Breast epithelium (tissue), 4 donors: Measurements from ENCODE around the gene PLA2G7. TPM values are rescaled to one million over a fixed set of nuclear protein-coding genes. Genes with fewer than 3 reads are reported as not detected.

ENCODE experiments used
- DNase-seq, 2 donors: peaks; one replicate each; pipeline ENCODE4 v3.0.0-alpha.2; 2019; ENCODE audit warnings: low spot score in 2 of 2
- H3K27ac ChIP-seq, 2 donors: fragments of 200-600 bp; sonication (generic) in 1 of 2; one replicate each; pipeline ENCODE4 v1.5.1; 2016 to 2019; ENCODE audit warnings: mild to moderate bottlenecking in 1 of 2
- H3K27me3 ChIP-seq, 2 donors: fragments of 200-600 bp; sonication (generic) in 1 of 2; one replicate each; pipeline versions ENCODE4 v1.5.1 to v1.6.0; 2017 to 2019; ENCODE audit warnings: control low read depth in 1 of 2, mild to moderate bottlenecking in 1 of 2
- H3K36me3 ChIP-seq: fragments of 200-600 bp; one replicate; pipeline ENCODE4 v1.5.1; 2019
- H3K4me1 ChIP-seq, 2 donors: fragments of 200-600 bp; sonication (generic); one replicate each; pipeline ENCODE4 v1.5.1; 2016 to 2019; ENCODE audit warnings: control low read depth in 1 of 2
- H3K4me3 ChIP-seq, 3 donors: fragments of 200-600 bp; sonication (generic); 1 replicate in 2 of 3; 2 replicates in 1 of 3; pipeline ENCODE4 v1.5.1; 2016 to 2019; ENCODE audit warnings: mild to moderate bottlenecking in 3 of 3, moderate library complexity in 2 of 3
- H3K9me3 ChIP-seq, 2 donors: fragments of 200-600 bp; sonication (generic) in 1 of 2; one replicate each; pipeline ENCODE4 v1.5.1; 2016 to 2019; ENCODE audit warnings: control low read depth in 1 of 2
- POLR2A ChIP-seq: fragments of 450-650 bp; IDR thresholded peaks from one replicate; pipeline ENCODE4 v1.6.1; 2016; ENCODE audit warnings: antibody characterized with exemption, mild to moderate bottlenecking, moderate library complexity
- POLR2AphosphoS5 ChIP-seq, 3 donors: sonication (generic); formaldehyde crosslinking; IDR thresholded peaks; one replicate each; pipeline ENCODE4 v1.6.1; 2017; ENCODE audit warnings: antibody characterized with exemption in 3 of 3
- intact Hi-C: fragments of 100-400 bp; cut with DNase I; formaldehyde crosslinking; loops from one replicate; pipeline ENCODE4 v1.15.1; 2023; ENCODE audit warnings: low total_unique reads
- total RNA-seq, 3 donors: library from RNA; depleted of rRNA; stranded (reverse); fragments of >200 nt; gene quantifications; one replicate each; pipeline ENCODE4 v1.1.0, GENCODE V29; 2016
- TF ChIP-seq, protein P1 (sequence below), 3 donors: fragments of 450-650 bp; IDR thresholded peaks; one replicate each; pipeline ENCODE4 v1.5.1; 2016 to 2017; ENCODE audit warnings: antibody characterized with exemption in 3 of 3, mild to moderate bottlenecking in 3 of 3, moderate library complexity in 3 of 3

PLA2G7 gene
- total RNA-seq, 3 donors from 2014 or later, result 0.98 to 7.2 (median 1.3) TPM

DNA sequence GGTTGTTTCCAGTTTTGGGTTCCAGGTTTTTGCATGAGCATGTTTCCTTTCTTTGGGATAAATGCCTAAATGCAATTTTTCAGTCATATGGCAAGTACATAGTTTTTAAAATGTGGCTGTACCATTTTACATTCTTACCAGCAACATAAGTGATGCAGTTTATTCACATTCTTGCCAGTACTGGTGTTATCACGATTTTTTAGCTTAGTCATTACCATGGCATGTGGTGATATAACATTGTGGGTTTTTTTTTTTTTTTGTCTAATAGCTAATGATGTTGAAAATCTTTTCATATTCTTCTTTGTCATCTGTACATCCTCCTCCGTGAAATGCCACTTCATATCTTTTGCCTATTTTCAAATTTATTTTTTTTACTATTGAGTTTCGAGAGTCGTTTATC is 50.4 kb downstream of the PLA2G7 start:
- H3K9me3 ChIP-seq, result peaks cover 0 to 5% of the 10 kb centered on the region in 2 donors
- no peaks in the 10 kb centered on the region for H3K4me1 ChIP-seq
- no peak for DNase-seq
- no peaks in the 10 kb centered on the region for H3K27me3 ChIP-seq
- TF ChIP-seq POLR2A, result no peak
- TF ChIP-seq, protein P1, sequence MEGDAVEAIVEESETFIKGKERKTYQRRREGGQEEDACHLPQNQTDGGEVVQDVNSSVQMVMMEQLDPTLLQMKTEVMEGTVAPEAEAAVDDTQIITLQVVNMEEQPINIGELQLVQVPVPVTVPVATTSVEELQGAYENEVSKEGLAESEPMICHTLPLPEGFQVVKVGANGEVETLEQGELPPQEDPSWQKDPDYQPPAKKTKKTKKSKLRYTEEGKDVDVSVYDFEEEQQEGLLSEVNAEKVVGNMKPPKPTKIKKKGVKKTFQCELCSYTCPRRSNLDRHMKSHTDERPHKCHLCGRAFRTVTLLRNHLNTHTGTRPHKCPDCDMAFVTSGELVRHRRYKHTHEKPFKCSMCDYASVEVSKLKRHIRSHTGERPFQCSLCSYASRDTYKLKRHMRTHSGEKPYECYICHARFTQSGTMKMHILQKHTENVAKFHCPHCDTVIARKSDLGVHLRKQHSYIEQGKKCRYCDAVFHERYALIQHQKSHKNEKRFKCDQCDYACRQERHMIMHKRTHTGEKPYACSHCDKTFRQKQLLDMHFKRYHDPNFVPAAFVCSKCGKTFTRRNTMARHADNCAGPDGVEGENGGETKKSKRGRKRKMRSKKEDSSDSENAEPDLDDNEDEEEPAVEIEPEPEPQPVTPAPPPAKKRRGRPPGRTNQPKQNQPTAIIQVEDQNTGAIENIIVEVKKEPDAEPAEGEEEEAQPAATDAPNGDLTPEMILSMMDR (IDR thresholded peaks at IDR 0.05), result no peak
- no peak for TF ChIP-seq POLR2AphosphoS5 (IDR thresholded peaks at IDR 0.05)
- no peaks in the 10 kb centered on the region for H3K36me3 ChIP-seq
- H3K27ac ChIP-seq, result no peak overlapping the region
- intact Hi-C loops, result no loop called here
- H3K4me3 ChIP-seq, result no peak overlapping the region

DNA sequence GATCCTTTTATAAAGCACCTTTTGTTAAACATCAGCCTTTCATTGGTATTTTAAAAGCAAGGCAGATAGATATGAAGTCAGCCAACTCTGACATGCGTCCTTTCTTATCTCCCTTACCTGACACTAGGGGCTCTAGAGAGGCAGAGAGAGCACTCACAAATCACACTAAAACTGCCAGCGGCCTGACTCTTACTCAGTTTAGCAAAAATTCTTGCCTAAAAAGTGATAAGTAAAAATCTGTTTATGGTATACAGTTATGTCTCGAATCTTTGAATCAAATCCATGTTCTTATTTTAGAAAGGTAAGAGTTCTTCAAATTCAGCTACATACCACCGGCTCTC is 57.9 kb downstream of the PLA2G7 start:
- no peaks in the 10 kb centered on the region for H3K36me3 ChIP-seq
- no peaks in the 10 kb centered on the region for H3K4me1 ChIP-seq
- H3K27ac ChIP-seq, result no peak overlapping the region
- intact Hi-C loops, result no loop called here
- H3K4me3 ChIP-seq, result no peak overlapping the region
- DNase-seq, result no peak
- no peak for TF ChIP-seq POLR2AphosphoS5 (IDR thresholded peaks at IDR 0.05)
- no peak for TF ChIP-seq POLR2A
- TF ChIP-seq, protein P1 (IDR thresholded peaks at IDR 0.05), result no peak
- no peaks in the 10 kb centered on the region for H3K27me3 ChIP-seq
- H3K9me3 ChIP-seq, result no peaks in the 10 kb centered on the region

DNA sequence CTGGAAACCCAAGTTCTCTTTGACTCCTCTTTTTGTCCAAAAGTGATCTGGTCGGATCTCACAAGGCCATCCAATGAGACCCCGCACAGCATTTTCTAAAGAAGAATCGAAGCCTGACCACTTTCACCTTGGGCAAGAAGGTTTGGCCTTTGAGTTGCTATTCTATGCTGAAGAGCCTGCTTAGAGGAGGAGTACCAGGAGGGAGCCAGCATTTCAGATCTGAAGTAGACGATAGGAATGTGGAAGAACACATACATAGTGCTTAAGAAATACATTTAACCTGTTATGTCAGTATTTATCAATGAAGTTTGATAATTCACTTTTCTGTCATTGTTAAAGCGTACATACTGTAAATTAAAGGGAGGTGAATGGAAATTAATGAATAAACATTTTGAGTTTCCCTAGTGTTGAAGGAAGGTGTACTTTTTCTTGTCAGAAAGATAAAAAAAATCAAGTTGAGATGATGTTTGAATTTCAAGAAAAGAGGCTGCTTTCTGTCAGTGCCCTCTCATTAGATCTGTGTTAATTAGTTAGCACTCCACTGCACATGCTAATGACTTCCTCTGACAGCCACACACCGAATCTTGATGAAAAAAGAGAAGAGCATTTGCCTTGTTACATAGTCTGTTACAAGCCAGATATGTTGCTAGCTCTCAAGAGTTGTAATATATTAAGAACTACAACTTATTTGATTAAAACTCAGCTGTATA is 58.4 kb downstream of the PLA2G7 start:
- no peak overlapping the region for H3K4me3 ChIP-seq
- no peaks in the 10 kb centered on the region for H3K4me1 ChIP-seq
- no peak for TF ChIP-seq POLR2AphosphoS5 (IDR thresholded peaks at IDR 0.05)
- TF ChIP-seq POLR2A, result no peak
- TF ChIP-seq, protein P1 (IDR thresholded peaks at IDR 0.05), result no peak
- intact Hi-C loops, result no loop called here
- H3K27ac ChIP-seq, result no peak overlapping the region
- no peaks in the 10 kb centered on the region for H3K27me3 ChIP-seq
- no peaks in the 10 kb centered on the region for H3K9me3 ChIP-seq
- no peaks in the 10 kb centered on the region for H3K36me3 ChIP-seq
- DNase-seq, result no peak

DNA sequence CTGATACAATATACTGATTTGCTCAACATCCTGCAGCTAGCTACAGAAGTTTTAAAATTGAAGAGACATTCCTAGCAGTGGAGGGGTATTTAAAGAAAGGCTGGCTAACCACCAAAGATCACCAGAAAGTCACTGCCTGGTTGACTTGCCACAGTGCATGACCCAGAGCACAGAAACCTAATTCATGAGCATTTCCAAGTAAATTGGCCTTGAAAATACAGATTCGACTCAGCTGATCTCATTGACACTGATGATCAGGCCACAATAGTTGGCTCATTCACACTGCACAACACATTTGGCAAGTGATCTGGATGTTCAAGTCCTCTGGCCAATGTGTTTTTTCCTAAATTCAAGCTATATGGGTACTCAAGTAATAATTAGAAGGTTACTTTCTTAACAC is 60.8 kb downstream of the PLA2G7 start:
- Histone ChIP-seq H3K27ac (no peak overlapping the region), H3K4me1 (no peaks in the 10 kb centered on the region), H3K27me3 (no peaks in the 10 kb centered on the region), H3K36me3 (no peaks in the 10 kb centered on the region), H3K9me3 (no peaks in the 10 kb centered on the region), H3K4me3 (no peak overlapping the region)
- intact Hi-C loops, result no loop called here
- TF ChIP-seq, protein P1 (IDR thresholded peaks at IDR 0.05), result no peak
- TF ChIP-seq POLR2A (no peak), POLR2AphosphoS5 (IDR thresholded peaks at IDR 0.05) (no peak)
- no peak for DNase-seq

DNA sequence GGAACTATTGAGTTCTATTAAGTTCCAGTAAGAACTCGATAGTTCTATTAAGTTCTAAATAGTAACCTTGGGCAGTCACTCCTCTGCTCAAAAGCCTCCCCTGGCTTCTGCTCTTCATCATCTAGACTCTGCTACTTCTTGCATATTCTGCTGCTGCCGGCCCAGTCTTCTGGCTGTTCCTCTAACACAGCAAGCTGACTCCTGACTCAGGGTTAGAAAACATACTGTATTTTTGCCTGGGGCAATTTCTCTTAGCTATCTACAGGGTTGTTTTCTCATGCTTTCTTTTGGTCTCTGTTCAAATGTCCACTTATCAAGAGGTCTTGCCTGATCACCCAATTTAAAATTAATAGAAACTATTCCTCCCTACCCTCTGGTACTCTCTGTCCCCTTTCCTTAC is 67.8 kb downstream of the PLA2G7 start:
- Histone ChIP-seq H3K36me3 (no peaks in the 10 kb centered on the region), H3K27ac (no peak overlapping the region), H3K27me3 (no peaks in the 10 kb centered on the region), H3K4me1 (no peaks in the 10 kb centered on the region), H3K4me3 (no peak overlapping the region), H3K9me3 (no peaks in the 10 kb centered on the region)
- TF ChIP-seq POLR2A, result no peak
- TF ChIP-seq, protein P1 (IDR thresholded peaks at IDR 0.05), result no peak
- TF ChIP-seq POLR2AphosphoS5 (IDR thresholded peaks at IDR 0.05), result no peak
- DNase-seq, result no peak
- intact Hi-C loops, result no loop called here
